DOHH2 (cell line): ENCODE measurements around the gene MEP1A.

Experiments used
- H3F3A ChIP-seq: fragments of 200-600 bp; sonication (generic), shearing (Covaris generic); 2 replicates; pipeline ENCODE4 v1.6.0; 2016; ENCODE audit warnings: antibody characterized with exemption, mild to moderate bottlenecking; ENCODE audit not compliant: control insufficient read depth, insufficient read depth
- H3K27ac ChIP-seq: fragments of 200-600 bp; sonication (generic); 2 replicates; pipeline ENCODE4 v1.5.1; 2014; ENCODE audit warnings: low read depth, mild to moderate bottlenecking, low read length, moderate library complexity
- H3K27me3 ChIP-seq: fragments of 200-600 bp; sonication (generic); 2 replicates; pipeline ENCODE4 v1.6.1; 2014; ENCODE audit warnings: mild to moderate bottlenecking, low read length, mixed read lengths; ENCODE audit not compliant: control insufficient read depth
- H3K36me3 ChIP-seq: fragments of 200-600 bp; sonication (generic); 2 replicates; pipeline ENCODE4 v1.6.1; 2014; ENCODE audit warnings: mild to moderate bottlenecking, low read length, moderate library complexity, mixed read lengths; ENCODE audit not compliant: control insufficient read depth
- H3K4me1 ChIP-seq: fragments of 200-600 bp; sonication (generic); 2 replicates; pipeline ENCODE4 v1.6.1; 2014; ENCODE audit warnings: mild to moderate bottlenecking, low read length, mixed read lengths; ENCODE audit not compliant: control insufficient read depth
- H3K4me2 ChIP-seq: fragments of 200-600 bp; sonication (generic); 2 replicates; pipeline ENCODE4 v1.6.0; 2014; ENCODE audit warnings: mild to moderate bottlenecking, low read length, moderate library complexity
- H3K4me3 ChIP-seq: fragments of 200-600 bp; sonication (generic); 2 replicates; pipeline ENCODE4 v1.5.1; 2014; ENCODE audit warnings: mild to moderate bottlenecking, low read length, mixed read lengths
- H3K79me2 ChIP-seq: fragments of 200-600 bp; sonication (generic); 2 replicates; pipeline ENCODE4 v1.6.1; 2014; ENCODE audit warnings: mild to moderate bottlenecking, low read length, mixed read lengths; ENCODE audit not compliant: control insufficient read depth
- H3K9me2 ChIP-seq: fragments of 200-600 bp; sonication (generic); replicated peaks from 2 replicates; pipeline ENCODE4 v1.6.1; 2014; ENCODE audit warnings: mild to moderate bottlenecking, low read length, mixed read lengths; ENCODE audit not compliant: control insufficient read depth
- H3K9me3 ChIP-seq: fragments of 200-600 bp; sonication (generic); 2 replicates; pipeline ENCODE4 v1.6.1; 2014; ENCODE audit warnings: antibody characterized with exemption, low read length, mixed read lengths; ENCODE audit not compliant: control insufficient read depth, insufficient read depth
- H4K20me1 ChIP-seq: fragments of 200-600 bp; sonication (generic); 2 replicates; pipeline ENCODE4 v1.6.0; 2014; ENCODE audit warnings: low read depth, mild to moderate bottlenecking, antibody characterized with exemption, low read length, moderate library complexity; ENCODE audit not compliant: control insufficient read depth, insufficient read depth
- CTCF ChIP-seq: fragments of 200-600 bp; sonication (generic); IDR thresholded peaks from one replicate; pipeline ENCODE4 v1.5.1; 2014; ENCODE audit warnings: antibody characterized with exemption, mild to moderate bottlenecking, low read depth, low read length; ENCODE audit not compliant: poor library complexity, severe bottlenecking
- EZH2phosphoT487 ChIP-seq: fragments of 200-600 bp; sonication (generic); IDR thresholded peaks from 2 replicates; pipeline ENCODE4 v1.6.1; 2017; ENCODE audit warnings: borderline replicate concordance, mild to moderate bottlenecking, antibody characterized with exemption, low read length, moderate library complexity, mixed read lengths

The MEP1A gene

GRCh38 chr6:46888031-46888430 lies 94.8 kb downstream of the MEP1A start:
- H3K9me2 ChIP-seq, result no peaks in the 10 kb centered on the region
- no peaks in the 10 kb centered on the region for H3F3A ChIP-seq
- no peak overlapping the region for H3K4me2 ChIP-seq
- H3K79me2 ChIP-seq, result no peaks in the 10 kb centered on the region
- TF ChIP-seq CTCF (no peak), EZH2phosphoT487 (no peak)
- no peaks in the 10 kb centered on the region for H4K20me1 ChIP-seq
- no peaks in the 10 kb centered on the region for H3K9me3 ChIP-seq
- no peaks in the 10 kb centered on the region; the same call in 1 of the 2 replicates for H3K27me3 ChIP-seq
- no peak overlapping the region for H3K27ac ChIP-seq
- no peak overlapping the region for H3K4me3 ChIP-seq
- no peaks in the 10 kb centered on the region for H3K36me3 ChIP-seq
- H3K4me1 ChIP-seq, result no peaks in the 10 kb centered on the region

- H3K4me2 ChIP-seq, result no peak overlapping the region
- H3K27ac ChIP-seq, result no peak overlapping the region
- H3K36me3 ChIP-seq, result no peaks in the 10 kb centered on the region
- no peaks in the 10 kb centered on the region; the same call in 1 of the 2 replicates for H3K27me3 ChIP-seq
- TF ChIP-seq CTCF, result no peak
- TF ChIP-seq EZH2phosphoT487, result no peak
- H3K4me3 ChIP-seq, result no peak overlapping the region
- no peaks in the 10 kb centered on the region for H3K9me3 ChIP-seq
- no peaks in the 10 kb centered on the region for H4K20me1 ChIP-seq
- H3K4me1 ChIP-seq, result no peaks in the 10 kb centered on the region
- H3K79me2 ChIP-seq, result no peaks in the 10 kb centered on the region
- H3K9me2 ChIP-seq, result no peaks in the 10 kb centered on the region
- no peaks in the 10 kb centered on the region for H3F3A ChIP-seq
These were observed 95.4 kb downstream of the MEP1A start for GRCh38 chr6:46888578-46888977.
